ENCODE results near the gene ARHGEF7. TPM values are rescaled to one million over a fixed set of nuclear protein-coding genes. Genes with fewer than 3 reads are reported as not detected.

The ARHGEF7 gene
- total RNA-seq, 4 donors from 2014 or later, result 79.2 to 173 (median 114) TPM

DNA sequence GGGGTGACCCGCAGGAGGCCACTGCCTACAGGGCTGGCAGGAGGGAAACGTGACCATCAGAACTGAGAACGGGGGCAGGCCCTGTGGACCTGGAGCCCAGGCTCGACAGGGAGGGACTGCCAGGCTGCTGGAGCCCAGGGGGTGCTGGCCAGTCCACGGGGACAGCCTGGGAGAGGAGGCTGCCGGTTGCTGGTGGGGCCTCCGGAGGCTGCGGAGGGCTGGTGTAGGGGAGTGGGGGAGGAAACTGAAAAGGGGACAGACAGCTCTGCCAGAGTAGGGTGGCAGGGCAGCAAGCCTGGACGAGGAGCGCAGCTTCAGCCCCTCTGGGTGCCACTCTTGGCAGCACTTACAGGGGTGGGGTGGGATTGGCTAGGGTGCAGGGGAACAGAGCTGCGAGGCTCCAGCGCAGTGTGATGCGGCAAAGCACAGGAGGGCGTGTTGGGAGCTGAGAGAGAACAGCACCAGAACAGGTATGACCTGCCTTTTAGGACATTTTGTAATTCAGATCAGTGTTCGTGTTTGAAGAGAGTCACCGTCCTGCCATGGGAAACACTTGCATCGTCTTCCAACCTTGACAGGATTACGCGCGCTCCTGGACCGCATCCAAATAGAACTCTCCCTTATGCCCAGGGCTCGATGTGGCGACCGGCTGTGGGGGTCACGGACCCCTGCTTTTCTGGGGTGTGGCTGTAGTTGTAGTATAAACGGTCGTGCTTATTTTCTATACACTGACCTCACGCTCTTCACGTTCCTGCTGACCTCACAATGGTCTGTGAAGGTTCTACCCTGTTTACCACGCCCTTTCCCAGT lies 19.9 kb upstream of the ARHGEF7 start:
- TF ChIP-seq, protein P1, sequence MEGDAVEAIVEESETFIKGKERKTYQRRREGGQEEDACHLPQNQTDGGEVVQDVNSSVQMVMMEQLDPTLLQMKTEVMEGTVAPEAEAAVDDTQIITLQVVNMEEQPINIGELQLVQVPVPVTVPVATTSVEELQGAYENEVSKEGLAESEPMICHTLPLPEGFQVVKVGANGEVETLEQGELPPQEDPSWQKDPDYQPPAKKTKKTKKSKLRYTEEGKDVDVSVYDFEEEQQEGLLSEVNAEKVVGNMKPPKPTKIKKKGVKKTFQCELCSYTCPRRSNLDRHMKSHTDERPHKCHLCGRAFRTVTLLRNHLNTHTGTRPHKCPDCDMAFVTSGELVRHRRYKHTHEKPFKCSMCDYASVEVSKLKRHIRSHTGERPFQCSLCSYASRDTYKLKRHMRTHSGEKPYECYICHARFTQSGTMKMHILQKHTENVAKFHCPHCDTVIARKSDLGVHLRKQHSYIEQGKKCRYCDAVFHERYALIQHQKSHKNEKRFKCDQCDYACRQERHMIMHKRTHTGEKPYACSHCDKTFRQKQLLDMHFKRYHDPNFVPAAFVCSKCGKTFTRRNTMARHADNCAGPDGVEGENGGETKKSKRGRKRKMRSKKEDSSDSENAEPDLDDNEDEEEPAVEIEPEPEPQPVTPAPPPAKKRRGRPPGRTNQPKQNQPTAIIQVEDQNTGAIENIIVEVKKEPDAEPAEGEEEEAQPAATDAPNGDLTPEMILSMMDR (IDR thresholded peaks at IDR 0.05; ENCODE audit: low read depth), result no peak

DNA sequence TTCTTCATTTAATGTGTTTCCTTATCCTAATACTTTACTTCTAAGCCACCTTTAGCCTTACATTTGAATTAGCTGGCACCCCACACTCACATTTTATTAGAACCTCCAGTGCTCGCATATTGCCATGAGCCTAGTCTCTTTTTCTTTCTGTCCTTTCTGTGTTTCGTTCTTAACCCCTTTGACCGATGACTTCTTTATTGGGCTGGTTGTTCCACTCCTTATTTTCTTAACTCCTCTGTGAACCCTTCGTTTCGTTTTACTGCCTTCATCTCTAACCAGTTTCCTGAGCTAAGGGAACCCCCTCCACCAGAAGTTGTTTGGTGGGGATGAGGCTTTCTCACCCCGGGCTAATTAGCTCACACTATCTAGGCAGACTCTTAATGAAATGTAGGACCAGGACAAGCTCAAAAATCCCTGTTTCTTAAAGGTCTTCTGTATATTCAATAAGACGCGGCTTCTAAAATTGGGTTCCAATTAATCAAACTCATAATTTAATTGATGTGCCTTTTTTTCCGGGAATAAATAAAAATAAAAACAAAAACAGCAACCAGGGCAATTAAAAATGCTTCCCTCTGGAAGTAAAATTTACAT lies 19.1 kb upstream of the ARHGEF7 start:
- TF ChIP-seq, protein P1 (IDR thresholded peaks at IDR 0.05; ENCODE audit: low read depth), result no peak

DNA sequence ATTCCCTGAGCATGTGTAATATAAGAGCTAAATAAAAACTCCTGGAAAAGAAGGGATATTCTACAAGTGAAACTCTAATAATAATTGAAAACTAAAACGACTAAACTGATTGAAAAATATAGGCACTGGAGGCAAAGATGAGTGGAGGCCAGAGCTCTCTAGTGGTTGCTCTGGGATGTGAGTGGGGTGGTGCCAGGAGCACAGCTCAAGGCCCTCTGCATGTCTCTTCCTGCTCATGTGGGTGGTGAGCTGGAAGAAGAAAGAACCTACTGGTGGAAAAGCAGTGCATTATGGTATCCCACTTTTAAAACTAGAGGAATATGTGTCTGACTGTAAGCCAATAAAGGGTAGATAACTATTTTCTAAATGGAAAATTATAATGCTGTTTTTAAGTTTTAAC lies 15.8 kb upstream of the ARHGEF7 start:
- TF ChIP-seq, protein P1 (IDR thresholded peaks at IDR 0.05; ENCODE audit: low read depth), result no peak

DNA sequence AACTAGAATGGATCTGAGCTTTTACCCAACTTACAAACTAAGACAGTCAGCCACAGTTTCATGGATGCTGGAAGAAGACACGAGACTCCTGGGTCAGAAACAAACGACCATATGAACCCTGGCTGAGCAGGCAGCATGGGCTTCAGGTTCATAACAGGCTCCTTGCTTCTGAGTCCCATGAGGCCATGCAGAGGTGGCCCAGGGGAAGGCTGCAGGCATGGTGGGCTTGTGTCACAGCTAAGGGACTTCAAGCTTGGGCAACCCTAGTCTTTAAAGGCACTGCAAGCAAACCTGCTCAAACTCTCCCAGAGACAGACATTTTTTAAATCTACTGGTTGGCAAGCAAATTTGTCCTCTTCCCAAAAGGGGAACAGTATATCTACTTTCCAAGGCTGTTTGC lies 5.1 kb upstream of the ARHGEF7 start:
- TF ChIP-seq, protein P1 (IDR thresholded peaks at IDR 0.05; ENCODE audit: low read depth), result no peak

DNA sequence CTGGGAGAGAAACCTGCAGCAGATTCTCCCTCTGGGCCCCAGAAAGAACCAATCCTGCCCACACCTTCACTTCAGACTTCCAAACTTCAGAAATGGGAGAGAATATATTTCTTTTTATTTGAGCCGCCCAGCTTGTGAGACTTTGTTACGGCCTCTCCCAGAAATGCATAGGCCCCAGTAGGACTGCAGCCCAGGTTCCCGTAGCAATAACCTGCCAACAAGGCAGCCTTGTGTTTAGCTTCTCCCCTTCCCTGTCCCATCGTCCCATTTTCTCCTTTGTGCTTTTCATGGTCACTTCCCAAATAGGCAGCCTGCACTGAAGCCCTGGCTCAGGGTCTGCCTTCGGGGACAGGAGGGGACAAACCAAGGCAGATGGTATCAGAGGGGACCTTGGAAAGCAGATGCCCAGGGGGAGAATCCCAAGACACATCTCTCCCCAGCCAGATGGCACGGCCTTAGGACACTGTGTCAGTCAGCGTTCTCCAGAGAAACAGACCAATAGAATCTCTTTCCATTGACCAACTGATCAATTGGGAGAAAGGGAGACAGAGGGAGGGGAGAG lies 3.7 kb upstream of the ARHGEF7 start:
- TF ChIP-seq, protein P1 (IDR thresholded peaks at IDR 0.05; ENCODE audit: low read depth), result no peak

DNA sequence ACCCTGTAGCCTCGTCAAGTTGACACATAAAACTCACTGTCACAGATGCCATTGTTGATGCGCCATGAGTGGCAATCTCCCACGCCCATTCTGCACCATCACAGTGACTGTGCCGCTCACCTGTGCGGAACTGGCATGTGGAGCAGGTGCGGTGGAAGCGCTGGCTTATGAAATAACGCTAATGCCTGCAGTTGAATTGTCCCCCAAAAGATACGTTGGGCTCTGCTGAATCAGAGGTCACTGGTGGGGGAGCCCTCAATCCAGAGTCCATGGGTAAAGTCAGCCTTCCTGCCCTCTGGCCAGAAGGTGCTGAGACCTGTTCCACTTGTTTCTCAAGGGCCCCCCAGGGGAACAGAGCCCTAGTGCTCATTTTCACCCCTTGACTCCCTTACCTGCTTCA lies 2.9 kb upstream of the ARHGEF7 start:
- TF ChIP-seq, protein P1 (IDR thresholded peaks at IDR 0.05; ENCODE audit: low read depth), result no peak

DNA sequence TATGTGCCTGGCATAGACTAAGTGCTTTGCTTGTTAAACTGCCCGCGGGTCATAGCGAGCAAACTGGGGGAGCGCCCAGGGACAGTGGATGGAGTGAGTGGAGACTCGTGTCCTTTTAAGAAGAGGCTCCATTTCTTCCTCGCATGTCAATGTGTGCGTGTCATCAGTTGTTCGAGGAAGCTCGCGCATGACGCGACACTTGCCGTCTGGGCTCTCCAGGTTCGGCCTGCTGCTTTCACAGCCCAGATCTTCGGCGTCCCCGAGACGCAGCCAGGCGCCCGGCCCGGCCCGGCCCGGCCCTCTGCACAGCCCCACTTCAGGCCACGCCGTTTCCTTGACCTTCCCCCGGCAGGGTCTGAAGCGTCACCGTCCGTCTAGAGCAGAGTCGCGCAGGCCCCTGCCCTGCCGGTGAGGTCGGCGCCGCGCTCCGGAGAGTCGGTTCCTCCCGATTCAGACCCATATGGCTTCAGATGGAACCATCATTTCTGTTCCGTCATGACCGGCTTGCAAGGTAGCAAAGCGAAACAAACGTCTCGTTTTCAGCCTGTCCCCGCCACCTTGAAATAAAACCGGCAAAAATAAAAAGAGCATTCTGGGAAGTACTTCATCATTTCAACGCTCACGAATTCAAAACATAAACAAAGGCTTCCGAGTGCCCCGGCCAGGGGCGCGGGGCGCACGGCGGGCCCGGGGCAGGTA lies 599 bp upstream of the ARHGEF7 start:
- TF ChIP-seq, protein P1 (IDR thresholded peaks at IDR 0.05; ENCODE audit: low read depth), result no peak

Measured in subcutaneous adipose tissue (tissue), 4 donors.